K562 (cell line): ENCODE results near the gene AHI1. TPM values are rescaled to one million over a fixed set of nuclear protein-coding genes. Genes with fewer than 3 reads are reported as not detected.

Experiments used
- ATAC-seq: fragments of 200-7000 bp; cut with Tn5 transposase; 3 replicates; pipeline ENCODE4 v1.9.1; 2020; ENCODE audit warnings: moderate library complexity
- BruUV-seq: library from RNA; stranded (reverse); fragments of 400-500 nt; replicated peaks from 2 replicates; lab custom pipeline; 2021; lab: Mats Ljungman, UMichigan
- CTCF ChIA-PET: fragments of 300-600 bp; formaldehyde crosslinking; extraction: SDS; loops from one replicate; lab custom pipeline; 2021; ENCODE audit warnings: low intra/inter-chr PET ratio; lab: Yijun Ruan, JAX
- POLR2A ChIA-PET: fragments of 300-600, 350-650 bp; sonication (Branson Sonifier 250); formaldehyde crosslinking; extraction: SDS; loops from one replicate; lab custom pipeline; 2021; ENCODE audit warnings: antibody characterized with exemption, inconsistent platforms; lab: Yijun Ruan, JAX
- DNase-seq, 4 experiments: peaks; one replicate each; pipeline versions ENCODE4 v3.0.0 to v3.0.0-alpha.2; 2011 to 2018; ENCODE audit warnings: low spot score in 3 of 4, mixed read lengths in 3 of 4; ENCODE audit errors: extremely low read depth in 1 of 4
- FAIRE-seq: peaks from 2 replicates; lab custom pipeline; 2011; peaks lifted over from hg19 to GRCh38; lab: Jason Lieb, UNC
- H2AFZ ChIP-seq: 2 replicates; pipeline ENCODE4 v1.6.0; 2011; ENCODE audit warnings: low read depth, low read length, control low read depth, inconsistent platforms
- H3K27ac ChIP-seq: fragments of 200-600 bp; 3 replicates; pipeline ENCODE4 v1.8.0; 2011; ENCODE audit warnings: low read depth, mild to moderate bottlenecking, control low read depth, inconsistent platforms, low read length, moderate library complexity, mixed read lengths; ENCODE audit errors: extremely low read depth
- H3K27me3 ChIP-seq, 2 experiments: fragments of 300-600 bp in 1 of 2; 2 replicates in 1 of 2; 3 replicates in 1 of 2; pipeline versions ENCODE4 v1.6.0 to v1.8.0; 2011; ENCODE audit warnings: inconsistent platforms in 2 of 2, low read length in 2 of 2, mild to moderate bottlenecking in 1 of 2, mixed read lengths in 1 of 2, moderate library complexity in 1 of 2; ENCODE audit not compliant: control insufficient read depth in 2 of 2, insufficient read depth in 2 of 2
- H3K36me3 ChIP-seq: fragments of 300-600 bp; 3 replicates; pipeline ENCODE4 v1.8.0; 2011; ENCODE audit warnings: mild to moderate bottlenecking, low read length, inconsistent platforms; ENCODE audit not compliant: control insufficient read depth, insufficient read depth
- H3K4me1 ChIP-seq, 2 experiments: fragments of 200-600 bp in 1 of 2; replicated peaks in 1 of 2; 2 replicates in 1 of 2; 3 replicates in 1 of 2; pipeline versions ENCODE4 v1.5.1 to v1.8.0; 2011; ENCODE audit warnings: inconsistent platforms in 2 of 2, low read length in 2 of 2, mild to moderate bottlenecking in 1 of 2, mixed read lengths in 1 of 2, moderate library complexity in 1 of 2; ENCODE audit not compliant: control insufficient read depth in 2 of 2, insufficient read depth in 2 of 2
- H3K4me2 ChIP-seq: 2 replicates; pipeline ENCODE4 v1.6.1; 2011; ENCODE audit warnings: low read length, control low read depth, inconsistent platforms, mixed read lengths; ENCODE audit not compliant: insufficient read depth
- H3K4me3 ChIP-seq: fragments of 200-600 bp; sonication (generic), shearing (Covaris generic); 2 replicates; pipeline ENCODE4 v1.5.1; 2016; ENCODE audit warnings: control low read depth, inconsistent platforms
- H3K79me2 ChIP-seq: fragments of 200-600 bp; 3 replicates; pipeline ENCODE4 v1.8.0; 2011; ENCODE audit warnings: low read length, inconsistent platforms; ENCODE audit not compliant: control insufficient read depth, insufficient read depth
- H3K9ac ChIP-seq, 2 experiments: 2 replicates each; pipeline versions ENCODE4 v1.6.0 to v1.6.1; 2011; ENCODE audit warnings: low read depth in 2 of 2, low read length in 2 of 2, control low read depth in 1 of 2, inconsistent platforms in 1 of 2, mild to moderate bottlenecking in 1 of 2, mixed read lengths in 1 of 2; ENCODE audit not compliant: insufficient read depth in 1 of 2
- H3K9me1 ChIP-seq: one replicate; pipeline ENCODE4 v1.6.0; 2011; ENCODE audit warnings: inconsistent platforms, mild to moderate bottlenecking, low read length, moderate library complexity; ENCODE audit not compliant: control insufficient read depth, insufficient read depth
- H3K9me3 ChIP-seq: replicated peaks from 2 replicates; pipeline ENCODE4 v1.5.1; 2011; ENCODE audit warnings: low read depth, low read length, inconsistent platforms; ENCODE audit not compliant: control insufficient read depth, insufficient read depth
- H4K20me1 ChIP-seq: replicated peaks from 2 replicates; pipeline ENCODE4 v1.6.1; 2011; ENCODE audit warnings: low read length, inconsistent platforms, mixed read lengths; ENCODE audit not compliant: control insufficient read depth, insufficient read depth
- ARID2 ChIP-seq: fragments of 450-650 bp; IDR thresholded peaks from 2 replicates; pipeline ENCODE4 v1.6.1; 2017; ENCODE audit warnings: antibody characterized with exemption, mild to moderate bottlenecking
- BCOR ChIP-seq: fragments of 450-650 bp; IDR thresholded peaks from 2 replicates; pipeline ENCODE4 v1.6.1; 2016
- CEBPB ChIP-seq: fragments of 450-650 bp; IDR thresholded peaks from 2 replicates; pipeline ENCODE4 v1.6.1; 2016; ENCODE audit warnings: missing genetic modification characterization, missing compliant biosample characterization
- EP300 ChIP-seq: IDR thresholded peaks from 2 replicates; pipeline ENCODE4 v1.6.1; 2012; ENCODE audit warnings: low read length, improper control_type of control experiment
- FOXJ2 ChIP-seq: fragments of 200-800 bp; sonication (Bioruptor generic); IDR thresholded peaks from 2 replicates; pipeline ENCODE4 v1.6.1; 2016; ENCODE audit warnings: missing genetic modification characterization, missing compliant biosample characterization
- FOXP4 ChIP-seq: sonication (generic); formaldehyde crosslinking; IDR thresholded peaks from 2 replicates; pipeline ENCODE4 v1.8.0; 2022; ENCODE audit warnings: mild to moderate bottlenecking, missing genetic modification reagents, borderline replicate concordance
- NFRKB ChIP-seq: fragments of 450-650 bp; IDR thresholded peaks from 2 replicates; pipeline ENCODE4 v1.6.1; 2016; ENCODE audit warnings: low read depth
- PHF8 ChIP-seq: fragments of 200-600 bp; sonication (generic); IDR thresholded peaks from 2 replicates; pipeline ENCODE4 v1.6.1; 2012; ENCODE audit warnings: mixed run types, mild to moderate bottlenecking, inconsistent platforms, low read length, moderate library complexity, borderline replicate concordance
- PML ChIP-seq: IDR thresholded peaks from 2 replicates; pipeline ENCODE4 v1.6.1; 2012; ENCODE audit warnings: low read length, inconsistent platforms
- SLC30A9 ChIP-seq: fragments of 250-450 bp; sonication (Bioruptor Pico); IDR thresholded peaks from 2 replicates; pipeline ENCODE4 v1.8.0; 2022; ENCODE audit warnings: mild to moderate bottlenecking, moderate library complexity
- SRF ChIP-seq, 2 experiments: fragments of 250-450, 450-650 bp in 1 of 2; sonication (Bioruptor Pico) in 1 of 2; sonication (generic) in 1 of 2; formaldehyde crosslinking; IDR thresholded peaks; 2 replicates each; pipeline versions ENCODE4 v1.5.0 to v1.5.1; 2020 to 2022; ENCODE audit warnings: mild to moderate bottlenecking in 1 of 2, missing genetic modification reagents in 1 of 2
- STAT5A ChIP-seq: IDR thresholded peaks from 2 replicates; pipeline ENCODE4 v1.6.1; 2012; ENCODE audit warnings: low read length, inconsistent platforms, borderline replicate concordance
- STAT5B ChIP-seq: fragments of 250-450 bp; sonication (Bioruptor Pico); IDR thresholded peaks from 2 replicates; pipeline ENCODE4 v1.8.0; 2021; ENCODE audit warnings: mild to moderate bottlenecking, inconsistent platforms
- TAF9B ChIP-seq: fragments of 450-650 bp; IDR thresholded peaks from 2 replicates; pipeline ENCODE4 v1.6.1; 2018; ENCODE audit warnings: mild to moderate bottlenecking; ENCODE audit not compliant: partially characterized antibody
- TBL1XR1 ChIP-seq, 2 experiments: IDR thresholded peaks; 2 replicates each; pipeline ENCODE4 v1.6.1; 2012; ENCODE audit warnings: improper control_type of control experiment in 2 of 2, low read length in 2 of 2, mild to moderate bottlenecking in 1 of 2
- THRAP3 ChIP-seq: fragments of 450-650 bp; IDR thresholded peaks from 2 replicates; pipeline ENCODE4 v1.6.1; 2016; ENCODE audit warnings: mild to moderate bottlenecking, inconsistent platforms, borderline replicate concordance
- XRCC4 ChIP-seq: IDR thresholded peaks from one replicate; pipeline ENCODE4 v1.6.1; 2011; ENCODE audit not compliant: insufficient read depth, insufficient read length; ENCODE audit errors: extremely low read depth
- ZBTB17 ChIP-seq: fragments of 450-650 bp; formaldehyde crosslinking; IDR thresholded peaks from 2 replicates; pipeline ENCODE4 v1.4.0; 2020; ENCODE audit warnings: mild to moderate bottlenecking
- ZC3H8 ChIP-seq: fragments of 450-650 bp; IDR thresholded peaks from 2 replicates; pipeline ENCODE4 v1.6.1; 2017
- ZKSCAN3 ChIP-seq: fragments of 250-450 bp; sonication (Bioruptor Pico); IDR thresholded peaks from 2 replicates; pipeline ENCODE4 v1.4.0; 2020
- ZNF197 ChIP-seq: fragments of 200-800 bp; sonication (Bioruptor generic); IDR thresholded peaks from 2 replicates; pipeline ENCODE4 v1.6.1; 2016; ENCODE audit warnings: low read depth, missing genetic modification characterization, missing compliant biosample characterization
- WGBS: fragments of 100-300 bp; shearing (Covaris generic); methylation state at CpG from one replicate; pipeline ENCODE4 v1.1.6; 2016; ENCODE audit warnings: low coverage, mixed read lengths; ENCODE audit not compliant: insufficient coverage; ENCODE audit errors: missing lambda C conversion rate; 5-methylcytosine and 5-hydroxymethylcytosine counted together
- in situ Hi-C: fragments of 300-500 bp; cut with MboI; formaldehyde crosslinking; loops from 4 replicates; pipeline ENCODE4 v1.15.0; 2018; ENCODE audit warnings: inconsistent platforms, mixed read lengths
- intact Hi-C: fragments of 100-400 bp; cut with micrococcal nuclease; formaldehyde crosslinking; loops from 2 replicates; pipeline ENCODE4 v1.14.2; 2022
- polyA plus RNA-seq, 8 experiments: library from polyadenylated mRNA; depleted of rRNA in 4 of 8; stranded (reverse) in 5 of 8; unstranded in 3 of 8; fragments of >200 nt; fragmentation: Nextera tagmentation in 2 of 8; fragmentation: Illumina TruSeq in 1 of 8; extraction: Ambion mirVana in 2 of 8; extraction: Trizol in 1 of 8; gene quantifications; 2 replicates each; pipeline versions ENCODE4 v1.2.1 to v1.2.3, GENCODE V29; 2011 to 2014; ENCODE audit warnings: inconsistent platforms in 1 of 8, missing spikeins in 1 of 8
- total RNA-seq, 7 experiments: library from RNA; depleted of rRNA in 6 of 7; stranded (reverse); fragments of >200 nt in 6 of 7; fragmentation: Illumina TruSeq in 2 of 7; extraction: Trizol in 2 of 7; gene quantifications; 2 replicates each; pipeline versions ENCODE4 v1.2.1 to v1.2.3, GENCODE V29; 2011 to 2021; ENCODE audit warnings: low replicate concordance in 1 of 7
- TF ChIP-seq, protein P1 (sequence below): fragments of 250-450 bp; sonication (Bioruptor Pico); IDR thresholded peaks from 2 replicates; pipeline ENCODE4 v1.5.0; 2021

Gene AHI1
- total and polyA plus RNA-seq, 9 of the 15 experiments (the other 6 are each of a cell fraction or from before 2014, with no cell fraction given): 24.7 to 54.9 (median 32.2) TPM

- in situ Hi-C loops (no loop called here), intact Hi-C loops (loop anchor here (5.0 kb wide), 1 partner anchor 46 kb away; no protein-coding TSS in a partner anchor)
- FAIRE-seq: peak; percentile 67
- peaks cover 22% of the 10 kb centered on the region for H3K36me3 ChIP-seq
- no peaks in the 10 kb centered on the region for H3K9me3 ChIP-seq
- peak overlapping the region; percentile 93 to 98 for H3K9ac ChIP-seq
- peak overlapping the region; percentile 88 for H3K27ac ChIP-seq
- WGBS: under 1% methylated on average over 16 of the region's 16 CpGs
- no peaks in the 10 kb centered on the region for H4K20me1 ChIP-seq
- peaks cover 13 to 15% of the 10 kb centered on the region in 2 experiments for H3K4me1 ChIP-seq
- peaks cover 40% of the 10 kb centered on the region for H3K79me2 ChIP-seq
- POLR2A ChIA-PET: interaction anchor here (0.6 to 2.0 kb wide), 13 partner anchors 9 to 829 kb away, joined by 3 to 6 read pairs (median 4); partner anchors contain the start of gene MTFR2
- no peaks in the 10 kb centered on the region for H3K9me1 ChIP-seq
- peak overlapping the region; percentile 77 for H3K4me3 ChIP-seq
- peak overlapping the region; percentile 99 for H2AFZ ChIP-seq
- peak overlapping the region; percentile 89 for H3K4me2 ChIP-seq
- peak; percentile 75 for ATAC-seq
- H3K27me3 ChIP-seq: no peaks in the 10 kb centered on the region
- CTCF ChIA-PET: interaction anchor here (0.6 kb wide), 2 partner anchors 948 to 1328 kb away, joined by 3 read pairs; no protein-coding TSS in a partner anchor
- peak; percentile 68 to 89 (median 70) for DNase-seq
- BruUV-seq: TSS peak; percentile 60
- TF ChIP-seq STAT5B (CRISPR knock-in tag) (no peak), PML (no peak; the same call in 1 of the 2 replicates), SLC30A9 (CRISPR knock-in tag) (no peak), ZC3H8 (no peak; the same call in 1 of the 2 replicates), ZNF197 (CRISPR knock-in tag) (0 out of 2 replicates have a peak, but pooled peaks have one; percentile 27), FOXJ2 (tag) (peak; percentile 59), PHF8 (peak; percentile 9), TAF9B (peak; percentile 89), EP300 (peak; percentile 31; the same call in 1 of the 2 replicates), TBL1XR1 (IDR thresholded peaks at IDR 0.05; ENCODE audit: low read length in 2 of 2) (no peak), BCOR (no peak), ARID2 (peak; percentile 51; the same call in 1 of the 2 replicates), CEBPB (peak; percentile 78), XRCC4 (no peak), NFRKB (peak; percentile 98), STAT5A (no peak), SRF (CRISPR knock-in tag; IDR thresholded peaks at IDR 0.05) (peak in 1 of 2 experiments; percentile 72; a peak in 1 of 4 replicates), ZKSCAN3 (CRISPR knock-in tag) (no peak), THRAP3 (no peak), ZBTB17 (peak; percentile 29; the same call in 1 of the 2 replicates), FOXP4 (CRISPR knock-in tag) (no peak)
- TF ChIP-seq, protein P1, sequence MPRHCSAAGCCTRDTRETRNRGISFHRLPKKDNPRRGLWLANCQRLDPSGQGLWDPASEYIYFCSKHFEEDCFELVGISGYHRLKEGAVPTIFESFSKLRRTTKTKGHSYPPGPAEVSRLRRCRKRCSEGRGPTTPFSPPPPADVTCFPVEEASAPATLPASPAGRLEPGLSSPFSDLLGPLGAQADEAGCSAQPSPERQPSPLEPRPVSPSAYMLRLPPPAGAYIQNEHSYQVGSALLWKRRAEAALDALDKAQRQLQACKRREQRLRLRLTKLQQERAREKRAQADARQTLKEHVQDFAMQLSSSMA (CRISPR knock-in tag): no peak; the same call in 1 of the 2 replicates
These were observed 773 bp upstream of the AHI1 start for GRCh38 chr6:135498185-135498841.
